ENCODE measurements around the gene INPP5D. TPM values are rescaled to one million over a fixed set of nuclear protein-coding genes. Genes with fewer than 3 reads are reported as not detected.
A peak's percentile ranks its signal among the peaks of the same experiment; 100 is the strongest.

The INPP5D gene
- total RNA-seq, 4 donors from 2014 or later: 22.8 to 55.3 (median 42.1) TPM

DNA sequence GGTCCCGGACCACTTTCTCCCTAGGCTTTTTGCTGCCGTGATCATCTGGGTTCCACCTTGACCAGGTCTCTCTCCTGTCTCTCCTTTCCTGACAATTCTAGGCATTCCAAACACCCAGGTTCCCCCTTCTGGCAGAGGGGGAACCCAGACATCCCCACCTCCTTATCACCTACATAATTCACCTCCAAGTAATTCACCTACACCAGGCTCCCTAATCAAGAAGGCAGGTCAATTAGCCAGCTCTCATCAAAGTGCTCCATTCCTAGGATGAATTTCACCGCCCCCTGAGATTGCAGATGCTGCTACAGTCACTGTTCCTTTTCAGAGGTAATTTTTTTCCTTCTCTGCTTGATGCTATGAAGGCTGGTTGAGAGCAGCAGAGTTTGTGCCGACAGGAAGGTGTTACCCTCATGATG lies 149.0 kb downstream of the INPP5D start:
- 60 to 64% methylated on average over 4 of the region's 4 CpGs for WGBS, 2 donors

DNA sequence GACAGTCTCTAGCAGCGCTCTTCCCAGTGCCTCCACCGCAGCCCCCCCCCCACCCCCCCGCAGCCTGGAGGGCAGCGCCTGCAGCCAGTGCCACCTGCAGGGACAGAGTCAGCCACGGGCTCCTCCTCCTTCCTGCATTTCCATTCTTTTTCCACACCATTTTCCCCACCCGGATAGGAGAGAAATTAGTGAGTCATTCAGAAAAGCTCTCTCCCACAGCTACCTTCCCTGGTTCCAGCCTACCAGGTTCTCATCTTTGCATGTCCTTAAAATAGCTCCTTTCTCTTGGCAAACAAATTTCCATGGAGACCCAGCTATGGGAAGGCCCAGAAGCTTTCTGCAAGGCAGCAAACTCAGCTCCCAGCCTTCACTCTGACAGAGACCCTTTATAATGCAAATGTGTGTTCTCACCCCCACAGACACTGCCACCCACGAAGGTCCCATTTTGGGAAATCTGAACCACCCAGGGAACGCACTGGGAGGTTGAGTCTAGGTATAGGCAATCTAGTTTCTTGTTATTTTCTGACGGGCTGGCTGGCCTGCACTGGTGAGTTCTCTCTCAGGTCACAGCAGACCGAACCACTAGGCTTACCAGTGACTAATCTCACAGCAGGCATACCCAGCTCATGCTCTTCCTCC lies 149.5 kb downstream of the INPP5D start:
- no peaks in the 10 kb centered on the region for H3K9me3 ChIP-seq
- H3K4me3 ChIP-seq: no peak overlapping the region
- H3K27ac ChIP-seq: peak overlapping the region in 1 of 4 donors; percentile 11
- no peak for TF ChIP-seq POLR2A (IDR thresholded peaks at IDR 0.05)
- TF ChIP-seq, protein P1, sequence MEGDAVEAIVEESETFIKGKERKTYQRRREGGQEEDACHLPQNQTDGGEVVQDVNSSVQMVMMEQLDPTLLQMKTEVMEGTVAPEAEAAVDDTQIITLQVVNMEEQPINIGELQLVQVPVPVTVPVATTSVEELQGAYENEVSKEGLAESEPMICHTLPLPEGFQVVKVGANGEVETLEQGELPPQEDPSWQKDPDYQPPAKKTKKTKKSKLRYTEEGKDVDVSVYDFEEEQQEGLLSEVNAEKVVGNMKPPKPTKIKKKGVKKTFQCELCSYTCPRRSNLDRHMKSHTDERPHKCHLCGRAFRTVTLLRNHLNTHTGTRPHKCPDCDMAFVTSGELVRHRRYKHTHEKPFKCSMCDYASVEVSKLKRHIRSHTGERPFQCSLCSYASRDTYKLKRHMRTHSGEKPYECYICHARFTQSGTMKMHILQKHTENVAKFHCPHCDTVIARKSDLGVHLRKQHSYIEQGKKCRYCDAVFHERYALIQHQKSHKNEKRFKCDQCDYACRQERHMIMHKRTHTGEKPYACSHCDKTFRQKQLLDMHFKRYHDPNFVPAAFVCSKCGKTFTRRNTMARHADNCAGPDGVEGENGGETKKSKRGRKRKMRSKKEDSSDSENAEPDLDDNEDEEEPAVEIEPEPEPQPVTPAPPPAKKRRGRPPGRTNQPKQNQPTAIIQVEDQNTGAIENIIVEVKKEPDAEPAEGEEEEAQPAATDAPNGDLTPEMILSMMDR (IDR thresholded peaks at IDR 0.05): no peak
- no peak for TF ChIP-seq EP300 (IDR thresholded peaks at IDR 0.05)
- no peak for DNase-seq (ENCODE audit: low spot score in 2 of 2)
- H3K36me3 ChIP-seq: no peaks in the 10 kb centered on the region
- H3K4me1 ChIP-seq: peaks cover 0 to 42% (median 7%) of the 10 kb centered on the region in 4 donors
- no peaks in the 10 kb centered on the region for H3K27me3 ChIP-seq
- 28 to 33% methylated on average over 10 of the region's 10 CpGs for WGBS, 2 donors

More for the DNA sequence above, 149.0 kb downstream of the INPP5D start:
- Histone ChIP-seq H3K36me3 (peaks cover 0 to 5% (median 0%) of the 10 kb centered on the region in 3 donors), H3K4me3 (no peak overlapping the region), H3K27ac (peak overlapping the region in 1 of 4 donors; percentile 11), H3K27me3 (no peaks in the 10 kb centered on the region), H3K4me1 (peaks cover 0 to 42% (median 7%) of the 10 kb centered on the region in 4 donors), H3K9me3 (peaks cover 0 to 4% (median 0%) of the 10 kb centered on the region in 4 donors)
- no peak for DNase-seq (ENCODE audit: low spot score in 2 of 2)
- TF ChIP-seq, protein P1 (IDR thresholded peaks at IDR 0.05): no peak
- TF ChIP-seq EP300 (IDR thresholded peaks at IDR 0.05): no peak
- TF ChIP-seq POLR2A (IDR thresholded peaks at IDR 0.05): no peak

DNA sequence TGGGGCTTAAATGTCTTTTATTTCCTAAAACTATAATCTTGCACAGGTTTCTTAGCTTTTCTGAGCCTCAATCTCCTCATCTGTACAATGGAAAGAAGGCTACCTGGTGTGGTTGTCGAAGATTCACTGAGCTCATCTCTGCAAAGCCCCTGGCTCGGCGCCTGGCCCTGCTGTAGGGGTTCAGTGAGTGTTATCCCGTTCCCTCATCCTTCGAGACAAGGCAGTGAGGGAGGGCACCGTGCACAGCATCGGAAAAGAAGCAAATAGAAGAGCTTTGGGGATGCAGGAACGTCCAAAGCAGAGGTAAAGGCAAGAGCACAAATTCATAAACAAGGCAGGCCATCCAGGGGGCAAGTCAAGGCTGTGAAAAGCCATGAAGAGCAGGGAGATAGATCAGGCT lies 150.1 kb downstream of the INPP5D start:
- 79 to 85% methylated on average over 8 of the region's 8 CpGs for WGBS, 2 donors
- H3K27ac ChIP-seq: peak overlapping the region in 1 of 4 donors; percentile 63
- H3K9me3 ChIP-seq: no peaks in the 10 kb centered on the region
- H3K4me3 ChIP-seq: no peak overlapping the region
- TF ChIP-seq POLR2A (IDR thresholded peaks at IDR 0.05) (no peak), EP300 (IDR thresholded peaks at IDR 0.05) (no peak)
- TF ChIP-seq, protein P1 (IDR thresholded peaks at IDR 0.05): no peak
- peaks cover 0 to 42% (median 7%) of the 10 kb centered on the region in 4 donors for H3K4me1 ChIP-seq
- H3K27me3 ChIP-seq: no peaks in the 10 kb centered on the region
- no peak for DNase-seq (ENCODE audit: low spot score in 2 of 2)
- H3K36me3 ChIP-seq: no peaks in the 10 kb centered on the region

DNA sequence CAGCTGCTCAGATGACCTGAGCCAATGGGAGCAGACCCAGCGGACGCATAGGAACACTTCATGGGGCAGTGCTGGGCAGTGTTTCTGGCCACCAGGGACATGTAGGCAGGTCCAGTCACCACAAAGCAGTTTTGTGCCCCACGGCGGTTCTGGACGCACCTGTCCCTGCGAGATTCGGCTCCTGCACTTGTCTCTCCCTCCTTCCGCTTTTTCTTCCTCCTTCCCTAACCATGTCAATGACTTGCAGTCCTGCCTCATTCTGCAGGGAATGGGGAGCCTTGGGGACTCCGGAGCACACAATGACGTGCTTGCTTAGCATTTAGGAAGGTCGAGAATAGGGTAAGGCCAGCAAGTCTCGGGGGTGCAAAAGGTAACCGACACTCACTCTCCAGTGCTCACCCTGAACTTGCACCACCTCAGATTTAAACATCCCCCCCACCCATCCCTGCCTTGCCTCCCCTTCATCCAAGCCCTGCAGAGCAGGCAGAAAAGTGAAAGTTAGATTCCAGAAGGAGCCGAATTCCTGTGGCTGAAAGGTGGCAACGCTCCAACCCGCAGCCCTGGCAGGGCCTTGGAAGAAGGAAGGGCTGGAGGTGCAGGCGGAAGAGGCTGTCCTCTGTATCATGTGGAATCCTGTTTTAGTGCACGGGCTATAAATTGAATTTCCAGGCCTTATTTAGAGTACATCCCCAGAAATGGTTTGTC lies 150.9 kb downstream of the INPP5D start:
- TF ChIP-seq EP300 (IDR thresholded peaks at IDR 0.05): no peak
- TF ChIP-seq, protein P1 (IDR thresholded peaks at IDR 0.05): no peak
- TF ChIP-seq POLR2A (IDR thresholded peaks at IDR 0.05): no peak
- Histone ChIP-seq H3K4me3 (peak overlapping the region in 2 of 4 donors; percentile 12 to 39), H3K9me3 (no peaks in the 10 kb centered on the region), H3K4me1 (peaks cover 0 to 42% (median 7%) of the 10 kb centered on the region in 4 donors), H3K27me3 (no peaks in the 10 kb centered on the region), H3K27ac (peak overlapping the region; percentile 14 to 63 (median 38)), H3K36me3 (no peaks in the 10 kb centered on the region)
- peak; percentile 75 for DNase-seq (ENCODE audit: low spot score in 2 of 2)
- 40 to 41% methylated on average over 18 of the region's 18 CpGs for WGBS, 2 donors

DNA sequence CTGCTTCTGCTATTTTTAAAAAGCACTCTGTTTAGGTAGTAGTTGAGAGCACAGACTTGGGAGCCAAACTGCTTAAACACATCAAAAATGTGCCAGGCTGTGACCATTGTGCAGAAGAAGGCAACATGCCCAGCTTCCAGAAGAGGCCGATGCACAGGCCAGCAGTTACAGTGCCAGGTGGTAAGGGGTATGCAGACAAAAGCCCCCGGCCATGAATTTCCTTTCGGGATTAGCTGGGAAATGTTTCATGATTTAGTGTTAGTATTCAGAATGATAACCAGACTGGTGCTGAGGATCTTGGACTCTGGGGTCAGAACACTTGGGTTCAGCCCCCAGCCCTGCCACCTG lies 151.4 kb downstream of the INPP5D start:
- TF ChIP-seq, protein P1 (IDR thresholded peaks at IDR 0.05): no peak
- TF ChIP-seq EP300 (IDR thresholded peaks at IDR 0.05) (no peak), POLR2A (IDR thresholded peaks at IDR 0.05) (no peak)
- Histone ChIP-seq H3K27ac (peak overlapping the region; percentile 14 to 63 (median 38)), H3K4me3 (no peak overlapping the region)

More for the DNA sequence above, 151.4 kb downstream of the INPP5D start:
- Histone ChIP-seq H3K4me1 (peaks cover 0 to 42% (median 7%) of the 10 kb centered on the region in 4 donors), H3K27me3 (no peaks in the 10 kb centered on the region), H3K9me3 (no peaks in the 10 kb centered on the region), H3K36me3 (no peaks in the 10 kb centered on the region)
- 40 to 41% methylated on average over 3 of the region's 3 CpGs for WGBS, 2 donors
- DNase-seq (ENCODE audit: low spot score in 2 of 2): no peak
